Measurements from ENCODE around the gene GAPDH. TPM values are rescaled to one million over a fixed set of nuclear protein-coding genes. Genes with fewer than 3 reads are reported as not detected.
A peak's percentile ranks its signal among the peaks of the same experiment; 100 is the strongest.

Gene GAPDH
- total and polyA plus RNA-seq, 10 donors = 998 to 1,680 (median 1,390) TPM

- H3K4me3 ChIP-seq = no peak overlapping the region
- H3K27me3 ChIP-seq (replicated peaks in 1 of 7) = no peaks in the 10 kb centered on the region
- no peak for DNase-seq
- no peaks in the 10 kb centered on the region for H3K9me3 ChIP-seq
- TF ChIP-seq POLR2A (IDR thresholded peaks at IDR 0.05) (no peak), POLR2AphosphoS5 (IDR thresholded peaks at IDR 0.05) (no peak), CTCF (IDR thresholded peaks at IDR 0.05 in 8 of 11, conservative IDR thresholded peaks at IDR 0.05 in 3 of 11) (no peak)
- WGBS, 5 donors = 69 to 88% (median 81%) methylated on average over 4 of the region's 4 CpGs
- no peak overlapping the region for H3K27ac ChIP-seq
- peaks cover 0 to 14% (median 1%) of the 10 kb centered on the region in 6 donors for H3K4me1 ChIP-seq
- intact Hi-C loops (cut with DNase I; ENCODE audit: low total_unique reads) = no loop called here
- H3K36me3 ChIP-seq = peaks cover 0 to 100% (median 97%) of the 10 kb centered on the region in 6 donors
Observed at GRCh38 chr12:6574576-6575295, 40.4 kb downstream of the GAPDH start.

GRCh38 chr12:6575648-6576047 is 41.3 kb downstream of the GAPDH start:
- 78 to 94% (median 94%) methylated on average over 8 of the region's 8 CpGs for WGBS, 5 donors
- no peaks in the 10 kb centered on the region for H3K27me3 ChIP-seq (replicated peaks in 1 of 7)
- no peak overlapping the region for H3K4me3 ChIP-seq
- intact Hi-C loops (cut with DNase I; ENCODE audit: low total_unique reads) = no loop called here
- H3K36me3 ChIP-seq = peaks cover 0 to 100% (median 98%) of the 10 kb centered on the region in 6 donors
- no peak for TF ChIP-seq POLR2AphosphoS5 (IDR thresholded peaks at IDR 0.05)
- no peak for TF ChIP-seq CTCF (IDR thresholded peaks at IDR 0.05 in 8 of 11, conservative IDR thresholded peaks at IDR 0.05 in 3 of 11)
- no peak for TF ChIP-seq POLR2A (IDR thresholded peaks at IDR 0.05)
- no peak overlapping the region for H3K27ac ChIP-seq
- peaks cover 0 to 5% (median 0%) of the 10 kb centered on the region in 6 donors for H3K4me1 ChIP-seq
- no peak for DNase-seq
- H3K9me3 ChIP-seq = no peaks in the 10 kb centered on the region

- no peak overlapping the region for H3K27ac ChIP-seq
- intact Hi-C loops (cut with DNase I; ENCODE audit: low total_unique reads) = no loop called here
- WGBS, 5 donors = 80 to 92% (median 87%) methylated on average over 5 to 6 of the region's 6 CpGs
- TF ChIP-seq CTCF (IDR thresholded peaks at IDR 0.05 in 8 of 11, conservative IDR thresholded peaks at IDR 0.05 in 3 of 11) (no peak), POLR2AphosphoS5 (IDR thresholded peaks at IDR 0.05) (no peak), POLR2A (IDR thresholded peaks at IDR 0.05) (no peak)
- H3K36me3 ChIP-seq = peaks cover 8 to 100% (median 100%) of the 10 kb centered on the region in 6 donors
- no peak overlapping the region for H3K4me3 ChIP-seq
- no peaks in the 10 kb centered on the region for H3K4me1 ChIP-seq
- DNase-seq = no peak
- H3K27me3 ChIP-seq (replicated peaks in 1 of 7) = no peaks in the 10 kb centered on the region
- H3K9me3 ChIP-seq = no peaks in the 10 kb centered on the region
Observed at GRCh38 chr12:6582196-6582595, 47.9 kb downstream of the GAPDH start.

GRCh38 chr12:6582959-6583358 is 48.6 kb downstream of the GAPDH start:
- no peak for DNase-seq
- Histone ChIP-seq H3K36me3 (peaks cover 14 to 100% (median 100%) of the 10 kb centered on the region in 6 donors), H3K4me3 (no peak overlapping the region), H3K27ac (no peak overlapping the region), H3K27me3 (replicated peaks in 1 of 7) (no peaks in the 10 kb centered on the region), H3K4me1 (no peaks in the 10 kb centered on the region), H3K9me3 (no peaks in the 10 kb centered on the region)
- intact Hi-C loops (cut with DNase I; ENCODE audit: low total_unique reads) = no loop called here
- TF ChIP-seq CTCF (IDR thresholded peaks at IDR 0.05 in 8 of 11, conservative IDR thresholded peaks at IDR 0.05 in 3 of 11) = no peak
- TF ChIP-seq POLR2AphosphoS5 (IDR thresholded peaks at IDR 0.05) = peak in 1 of 3 donors; percentile 29
- no peak for TF ChIP-seq POLR2A (IDR thresholded peaks at IDR 0.05)
- whole genome bisulfite sequencing, 5 donors = 87 to 95% (median 94%) methylated on average over 12 of the region's 12 CpGs
